GM12865 (cell line): ENCODE results near the gene RAB15.

Experiments used
- DNase-seq: peaks from one replicate; pipeline ENCODE4 v3.0.0; 2010; ENCODE audit warnings: low read depth
- H3K4me3 ChIP-seq: 2 replicates; pipeline ENCODE4 v1.5.1; 2011; ENCODE audit warnings: mild to moderate bottlenecking, low read depth, low read length, control low read depth
- CTCF ChIP-seq: IDR thresholded peaks from 2 replicates; pipeline ENCODE4 v1.5.1; 2011; ENCODE audit warnings: low read length, control low read depth, low read depth, inconsistent platforms; ENCODE audit not compliant: insufficient read depth; ENCODE audit errors: missing control alignments

The RAB15 gene

GRCh38 chr14:64958743-64959142 is 13.4 kb downstream of the RAB15 start:
- no peak overlapping the region for H3K4me3 ChIP-seq
- no peak for TF ChIP-seq CTCF
- DNase-seq = no peak

GRCh38 chr14:64958201-64958600 is 13.9 kb downstream of the RAB15 start:
- no peak for TF ChIP-seq CTCF
- DNase-seq = no peak
- no peak overlapping the region for H3K4me3 ChIP-seq

GRCh38 chr14:64956697-64957406 is 15.3 kb downstream of the RAB15 start:
- no peak for DNase-seq
- H3K4me3 ChIP-seq = no peak overlapping the region
- TF ChIP-seq CTCF = no peak

- TF ChIP-seq CTCF = no peak
- no peak overlapping the region for H3K4me3 ChIP-seq
- DNase-seq = no peak
These were observed 16.8 kb downstream of the RAB15 start for GRCh38 chr14:64955297-64955696.

DNA sequence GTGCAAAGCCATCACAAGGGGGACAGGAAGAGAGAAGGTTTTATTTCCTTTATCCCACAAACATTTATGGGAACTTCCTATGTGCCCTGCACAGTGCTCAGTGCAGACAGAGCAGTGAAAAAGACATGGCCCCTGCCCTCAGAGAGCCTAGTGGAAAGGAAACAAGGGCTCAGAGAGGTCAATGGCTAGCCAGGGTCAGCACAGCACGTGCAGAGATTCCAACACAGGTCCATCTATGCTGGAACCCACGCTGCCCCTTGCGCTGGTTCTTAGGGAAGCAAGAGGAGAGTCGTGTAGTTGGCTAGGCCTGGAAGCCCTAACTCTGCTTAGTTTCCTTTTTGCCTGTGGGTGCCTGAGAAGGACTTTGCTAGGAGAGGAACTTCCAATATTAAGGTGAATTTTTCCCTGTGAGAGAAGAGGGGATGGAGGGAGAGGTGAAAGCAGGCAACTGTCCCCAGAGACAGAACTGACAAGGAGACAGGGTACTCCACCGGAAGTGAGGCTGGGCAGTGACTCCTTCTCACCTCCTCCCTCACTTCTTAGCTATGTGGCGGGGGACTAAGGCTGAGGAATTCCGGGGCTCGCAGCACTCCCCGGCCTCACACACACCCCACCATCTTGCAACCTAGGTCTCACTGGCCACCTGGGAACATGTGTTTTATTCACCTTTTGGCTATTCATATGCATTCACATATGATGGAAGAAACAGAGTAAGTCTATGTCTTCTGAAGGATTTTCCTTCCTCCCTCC is 17.5 kb downstream of the RAB15 start:
- no peak for TF ChIP-seq CTCF
- no peak overlapping the region for H3K4me3 ChIP-seq
- no peak for DNase-seq

DNA sequence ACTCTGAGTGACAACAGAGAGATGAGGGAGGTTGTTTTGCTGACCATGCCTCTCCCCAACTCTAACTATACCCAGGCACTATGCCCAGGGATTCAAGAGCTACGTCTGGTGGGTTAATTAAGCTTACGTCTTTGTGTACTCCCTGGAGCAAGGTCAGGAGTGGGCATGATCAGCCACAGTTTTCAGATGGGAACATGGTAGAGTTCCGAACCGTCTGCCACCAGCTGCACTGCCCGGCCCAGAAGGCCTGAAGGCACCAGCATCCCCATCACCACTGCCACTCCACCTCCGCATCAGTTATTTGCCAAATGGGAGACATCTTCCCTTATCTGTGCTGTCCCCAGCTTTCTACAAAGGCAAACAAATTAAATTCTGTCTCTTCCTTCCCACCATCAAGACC is 18.5 kb downstream of the RAB15 start:
- DNase-seq = no peak

More for the DNA sequence above, 18.5 kb downstream of the RAB15 start:
- H3K4me3 ChIP-seq = no peak overlapping the region
- TF ChIP-seq CTCF = no peak
